PC-3 (cell line): ENCODE measurements around the gene TMEM231.

Experiments
- CTCF ChIP-seq: fragments of 300-600 bp; sonication (generic); conservative IDR thresholded peaks from 2 replicates; pipeline ENCODE4 v1.5.1; 2017; ENCODE audit warnings: antibody characterized with exemption, low read depth, mild to moderate bottlenecking, low read length
- EZH2 ChIP-seq: fragments of 300-600 bp; sonication (generic); IDR thresholded peaks from one replicate; pipeline ENCODE4 v1.6.1; 2017; ENCODE audit warnings: antibody characterized with exemption, mild to moderate bottlenecking, low read length; ENCODE audit not compliant: unreplicated experiment
- EZH2phosphoT487 ChIP-seq: fragments of 300-600 bp; sonication (generic); IDR thresholded peaks from 2 replicates; pipeline ENCODE4 v1.6.1; 2018; ENCODE audit warnings: mild to moderate bottlenecking, antibody characterized with exemption, low read length, borderline replicate concordance

- no peak for TF ChIP-seq CTCF
- no peak for TF ChIP-seq EZH2
- TF ChIP-seq EZH2phosphoT487, result no peak
Measured at GRCh38 chr16:75593825-75594820, 38.1 kb upstream of the TMEM231 start.
